ENCODE data around the gene DTNBP1. TPM values are rescaled to one million over a fixed set of nuclear protein-coding genes. Genes with fewer than 3 reads are reported as not detected.

Gene DTNBP1
- total RNA-seq, 2 donors from 2014 or later: 6.3 to 25.0 TPM

DNA sequence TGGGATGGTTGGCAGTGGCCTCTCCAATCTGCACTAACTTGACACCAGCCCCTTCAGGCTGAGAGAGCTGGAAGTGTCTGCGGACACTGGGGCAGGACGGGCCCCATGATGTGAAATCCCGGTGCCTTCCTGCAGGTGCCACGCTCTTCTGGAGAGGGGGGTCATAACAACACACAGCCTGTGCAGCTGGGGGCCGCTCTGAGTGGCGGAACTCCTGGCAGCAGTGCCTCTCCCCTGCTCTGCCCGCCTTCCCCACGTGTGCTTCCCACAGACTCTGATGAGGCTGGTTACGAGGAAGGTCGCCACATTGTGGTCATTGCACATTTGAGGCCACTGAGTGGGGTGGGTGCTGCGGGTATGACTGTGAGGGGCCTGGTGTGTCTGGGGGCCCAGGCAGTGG, 145.2 kb downstream of the DTNBP1 start:
- Histone ChIP-seq H3K27ac (no peak overlapping the region), H3K4me3 (no peak overlapping the region), H3K27me3 (no peaks in the 10 kb centered on the region), H3K36me3 (peaks cover 54% of the 10 kb centered on the region), H3K4me1 (peaks cover 0 to 6% of the 10 kb centered on the region in 2 donors), H3K9me3 (no peaks in the 10 kb centered on the region)
- TF ChIP-seq, protein P1, sequence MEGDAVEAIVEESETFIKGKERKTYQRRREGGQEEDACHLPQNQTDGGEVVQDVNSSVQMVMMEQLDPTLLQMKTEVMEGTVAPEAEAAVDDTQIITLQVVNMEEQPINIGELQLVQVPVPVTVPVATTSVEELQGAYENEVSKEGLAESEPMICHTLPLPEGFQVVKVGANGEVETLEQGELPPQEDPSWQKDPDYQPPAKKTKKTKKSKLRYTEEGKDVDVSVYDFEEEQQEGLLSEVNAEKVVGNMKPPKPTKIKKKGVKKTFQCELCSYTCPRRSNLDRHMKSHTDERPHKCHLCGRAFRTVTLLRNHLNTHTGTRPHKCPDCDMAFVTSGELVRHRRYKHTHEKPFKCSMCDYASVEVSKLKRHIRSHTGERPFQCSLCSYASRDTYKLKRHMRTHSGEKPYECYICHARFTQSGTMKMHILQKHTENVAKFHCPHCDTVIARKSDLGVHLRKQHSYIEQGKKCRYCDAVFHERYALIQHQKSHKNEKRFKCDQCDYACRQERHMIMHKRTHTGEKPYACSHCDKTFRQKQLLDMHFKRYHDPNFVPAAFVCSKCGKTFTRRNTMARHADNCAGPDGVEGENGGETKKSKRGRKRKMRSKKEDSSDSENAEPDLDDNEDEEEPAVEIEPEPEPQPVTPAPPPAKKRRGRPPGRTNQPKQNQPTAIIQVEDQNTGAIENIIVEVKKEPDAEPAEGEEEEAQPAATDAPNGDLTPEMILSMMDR (IDR thresholded peaks at IDR 0.05): no peak
- no peak for DNase-seq (ENCODE audit: low spot score)

DNA sequence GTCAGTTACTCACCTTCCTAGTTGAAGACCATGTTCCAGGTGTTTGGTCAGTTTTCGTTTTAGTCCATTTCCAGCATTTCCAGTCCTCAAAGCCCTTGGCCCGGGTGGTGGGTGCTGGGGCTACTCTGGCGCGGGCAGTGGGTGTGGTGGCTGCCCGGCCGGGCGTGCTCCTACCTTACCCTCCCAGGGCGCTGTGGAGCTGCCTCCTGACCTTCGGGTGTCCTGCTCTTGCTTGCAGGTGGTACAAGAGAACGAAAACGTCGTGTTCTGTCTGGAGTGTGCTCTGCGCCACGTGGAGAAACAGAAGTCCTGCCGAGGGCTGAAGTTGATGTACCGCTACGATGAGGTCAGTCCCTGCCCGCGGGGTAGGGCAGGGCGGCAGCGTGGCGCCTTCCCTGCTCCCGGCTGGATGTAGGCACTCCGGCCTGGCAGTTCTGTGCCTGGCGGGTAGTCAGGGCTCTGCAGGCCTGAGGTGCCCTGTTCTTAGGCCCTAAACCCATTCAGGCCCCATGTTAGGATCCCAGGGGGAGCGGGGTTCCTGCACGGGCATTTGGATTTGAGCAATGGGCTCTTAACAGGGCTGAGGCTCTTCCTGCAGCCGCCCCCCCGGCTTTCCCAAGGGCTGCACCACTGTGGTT, 145.8 kb downstream of the DTNBP1 start:
- DNase-seq (ENCODE audit: low spot score): no peak
- Histone ChIP-seq H3K4me1 (peaks cover 0 to 6% of the 10 kb centered on the region in 2 donors), H3K4me3 (no peak overlapping the region), H3K27ac (no peak overlapping the region), H3K27me3 (no peaks in the 10 kb centered on the region), H3K9me3 (no peaks in the 10 kb centered on the region), H3K36me3 (peaks cover 50% of the 10 kb centered on the region)
- TF ChIP-seq, protein P1 (IDR thresholded peaks at IDR 0.05): no peak

DNA sequence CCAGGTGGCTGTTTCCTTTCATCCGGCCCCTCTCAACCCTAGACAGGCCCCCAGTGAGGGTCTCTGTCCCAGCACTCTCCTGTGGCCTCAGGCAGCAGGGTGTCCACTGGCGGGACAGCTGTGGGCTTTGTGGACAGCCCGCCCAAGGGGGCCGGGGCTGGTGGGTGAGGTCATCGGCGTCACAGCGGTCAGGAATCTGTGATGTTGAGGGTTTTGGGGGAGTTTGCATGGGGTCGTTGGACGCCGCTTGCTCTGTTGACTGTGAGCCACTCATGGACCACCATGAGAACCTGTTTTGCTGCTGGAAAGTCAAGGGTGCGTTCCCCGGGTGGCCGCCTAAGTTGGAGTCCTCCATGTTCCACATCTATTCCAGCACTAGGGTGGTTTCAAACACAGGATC, 146.4 kb downstream of the DTNBP1 start:
- Histone ChIP-seq H3K9me3 (no peaks in the 10 kb centered on the region), H3K27ac (peak overlapping the region; percentile 44 to 75), H3K36me3 (peaks cover 45% of the 10 kb centered on the region), H3K4me1 (peaks cover 0 to 13% of the 10 kb centered on the region in 2 donors), H3K4me3 (no peak overlapping the region), H3K27me3 (no peaks in the 10 kb centered on the region)
- TF ChIP-seq, protein P1 (IDR thresholded peaks at IDR 0.05): no peak
- DNase-seq (ENCODE audit: low spot score): no peak

DNA sequence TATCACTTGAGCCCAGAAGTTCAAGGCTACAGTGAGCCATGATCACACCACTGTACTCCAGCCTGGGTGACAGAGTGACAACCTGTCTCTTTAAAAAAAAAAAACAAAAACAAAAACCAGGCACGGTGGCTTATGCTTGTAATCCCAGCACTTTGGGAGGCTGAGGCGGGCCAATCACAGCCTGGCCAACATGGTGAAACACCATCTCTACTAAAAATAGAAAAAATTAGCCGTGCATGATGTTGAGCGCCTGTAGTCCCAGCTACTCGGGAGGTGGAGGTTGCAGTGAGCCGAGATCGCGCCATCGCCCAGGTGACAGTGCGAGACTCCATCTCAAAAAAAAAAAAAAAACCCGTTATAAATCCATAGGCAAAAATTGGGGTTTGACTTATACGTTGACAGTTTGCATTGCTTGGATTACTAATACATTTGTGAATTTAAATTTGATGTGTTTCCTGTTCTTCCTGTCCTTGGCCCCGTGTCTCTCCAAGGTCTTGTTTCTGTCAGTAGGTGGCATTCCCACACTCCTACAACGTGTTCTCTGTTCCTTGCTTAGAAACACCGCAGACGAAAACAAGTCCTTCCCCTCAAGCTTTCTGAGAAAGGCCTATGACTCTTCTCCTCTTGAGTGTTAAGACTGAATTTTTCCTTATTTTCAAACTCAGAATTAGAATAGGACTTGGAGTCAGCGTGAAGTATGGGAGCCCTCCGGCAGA, 147.0 kb downstream of the DTNBP1 start:
- no peak for DNase-seq (ENCODE audit: low spot score)
- H3K9me3 ChIP-seq: no peaks in the 10 kb centered on the region
- H3K36me3 ChIP-seq: peaks cover 45% of the 10 kb centered on the region
- no peaks in the 10 kb centered on the region for H3K27me3 ChIP-seq
- H3K27ac ChIP-seq: peak overlapping the region; percentile 48 to 75
- TF ChIP-seq, protein P1 (IDR thresholded peaks at IDR 0.05): peak in 1 of 2 donors; percentile 29
- no peak overlapping the region for H3K4me3 ChIP-seq
- peaks cover 0 to 19% of the 10 kb centered on the region in 2 donors for H3K4me1 ChIP-seq

DNA sequence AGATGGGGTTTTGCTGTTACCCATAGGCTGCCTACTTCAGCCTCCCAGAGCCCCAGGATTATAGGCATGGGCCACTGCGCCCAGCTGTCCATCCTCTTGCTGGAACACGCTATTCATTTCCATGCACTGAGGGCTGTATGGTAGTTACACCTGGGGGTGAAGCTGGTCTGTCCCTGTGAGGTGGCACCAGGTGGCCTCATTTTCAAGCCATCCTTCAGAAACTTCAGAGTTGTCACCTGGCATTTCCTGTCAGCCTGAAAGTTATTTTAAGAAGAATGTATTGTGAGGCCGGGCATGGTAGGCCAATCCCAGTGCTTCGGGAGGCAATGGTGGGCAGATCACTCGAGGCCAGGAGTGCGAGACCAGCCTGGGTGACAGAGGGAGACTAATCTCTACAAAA, 147.6 kb downstream of the DTNBP1 start:
- H3K36me3 ChIP-seq: peaks cover 40% of the 10 kb centered on the region
- no peaks in the 10 kb centered on the region for H3K9me3 ChIP-seq
- peak overlapping the region; percentile 18 to 48 for H3K27ac ChIP-seq
- no peak for DNase-seq (ENCODE audit: low spot score)
- H3K4me3 ChIP-seq: no peak overlapping the region
- peaks cover 0 to 22% of the 10 kb centered on the region in 2 donors for H3K4me1 ChIP-seq
- TF ChIP-seq, protein P1 (IDR thresholded peaks at IDR 0.05): no peak
- no peaks in the 10 kb centered on the region for H3K27me3 ChIP-seq
